Activated CD8-positive, alpha-beta T cell treated with anti-CD3 and anti-CD28 coated beads for 36 hours (primary cell): ENCODE data around the gene GPBP1. TPM values are rescaled to one million over a fixed set of nuclear protein-coding genes. Genes with fewer than 3 reads are reported as not detected.

Source experiments
- ATAC-seq: fragments of 200-7000 bp; cut with Tn5 transposase; one replicate; pipeline ENCODE4 v1.10.0; 2021; ENCODE audit warnings: mild to moderate bottlenecking, moderate library complexity
- CTCF ChIA-PET: fragments of 350-600 bp; sonication (Branson Sonifier 250); formaldehyde crosslinking; loops from one replicate; lab custom pipeline; 2021; ENCODE audit warnings: antibody characterized with exemption; lab: Charles Lee
- POLR2A ChIA-PET: fragments of 350-600 bp; sonication (Branson Sonifier 250); formaldehyde crosslinking; loops from one replicate; lab custom pipeline; 2021; ENCODE audit warnings: antibody characterized with exemption; lab: Charles Lee
- DNase-seq: peaks from one replicate; pipeline ENCODE4 v3.0.0-alpha.2; 2020
- H3K27ac Mint-ChIP-seq: one replicate; pipeline ENCODE4 v1.8.0; 2021; ENCODE audit warnings: mild to moderate bottlenecking, mixed read lengths
- H3K27me3 Mint-ChIP-seq: one replicate; pipeline ENCODE4 v1.8.0; 2021; ENCODE audit warnings: mixed read lengths
- H3K36me3 Mint-ChIP-seq: one replicate; pipeline ENCODE4 v1.8.0; 2021; ENCODE audit warnings: low read depth, mixed read lengths
- H3K4me1 Mint-ChIP-seq: one replicate; pipeline ENCODE4 v1.8.0; 2021; ENCODE audit warnings: low read depth, mixed read lengths
- H3K4me3 Mint-ChIP-seq: one replicate; pipeline ENCODE4 v1.8.0; 2021; ENCODE audit warnings: mild to moderate bottlenecking, moderate library complexity, mixed read lengths
- H3K9me3 Mint-ChIP-seq: one replicate; pipeline ENCODE4 v1.8.0; 2021; ENCODE audit warnings: mixed read lengths
- CTCF ChIP-seq: fragments of 200-600 bp; IDR thresholded peaks from one replicate; pipeline ENCODE4 v1.8.0; 2022; ENCODE audit warnings: antibody characterized with exemption, mild to moderate bottlenecking
- intact Hi-C: fragments of 100-400 bp; cut with micrococcal nuclease; formaldehyde crosslinking; loops from one replicate; pipeline ENCODE4 v1.10.0; 2022
- total RNA-seq, 2 experiments: library from RNA; stranded (reverse); gene quantifications; one replicate each; pipeline ENCODE4 v1.2.3, GENCODE V29; 2021

Gene GPBP1
- total RNA-seq, 2 experiments from 2014 or later: 87.9 to 88.5 TPM

DNA sequence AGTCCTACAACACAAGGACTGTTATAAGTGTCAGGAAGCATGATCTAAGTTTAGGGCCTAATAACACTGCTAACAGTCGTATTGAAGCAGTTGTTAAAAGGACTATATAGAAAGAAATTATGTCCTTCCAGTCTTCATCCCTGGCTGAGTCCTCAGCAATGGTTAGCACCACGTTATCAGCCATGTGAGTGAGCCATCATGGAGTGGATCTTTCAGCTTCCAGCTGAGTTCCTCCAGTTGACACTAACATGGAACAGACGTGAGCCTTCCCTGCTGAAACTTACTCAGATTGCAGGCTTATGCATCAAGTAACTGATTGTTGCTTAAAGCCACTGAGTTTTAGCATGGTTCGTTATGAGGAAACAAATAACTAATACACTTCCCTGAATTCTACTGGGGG, 21.5 kb upstream of the GPBP1 start:
- TF ChIP-seq CTCF: no peak
- H3K36me3 Mint-ChIP-seq: peaks cover 3% of the 10 kb centered on the region
- DNase-seq (no peak), ATAC-seq (no peak)
- peaks cover 4% of the 10 kb centered on the region for H3K9me3 Mint-ChIP-seq
- no peaks in the 10 kb centered on the region for H3K4me1 Mint-ChIP-seq
- no peak overlapping the region for H3K4me3 Mint-ChIP-seq
- POLR2A ChIA-PET: no interaction called here
- peaks cover 5% of the 10 kb centered on the region for H3K27me3 Mint-ChIP-seq
- CTCF ChIA-PET: no interaction called here
- intact Hi-C loops: no loop called here
- no peak overlapping the region for H3K27ac Mint-ChIP-seq

GRCh38 chr5:57155033-57155432, 18.8 kb upstream of the GPBP1 start:
- TF ChIP-seq CTCF: no peak
- Mint-ChIP-seq H3K4me1 (no peaks in the 10 kb centered on the region), H3K27me3 (no peaks in the 10 kb centered on the region), H3K4me3 (no peak overlapping the region), H3K9me3 (peaks cover 13% of the 10 kb centered on the region), H3K27ac (no peak overlapping the region), H3K36me3 (peaks cover 6% of the 10 kb centered on the region)
- CTCF ChIA-PET: interaction anchor here (1.3 kb wide), 1 partner anchor 17 kb away, joined by 6 read pairs; no protein-coding TSS in a partner anchor
- ATAC-seq: no peak
- DNase-seq: no peak
- intact Hi-C loops: no loop called here
- POLR2A ChIA-PET: no interaction called here

- Mint-ChIP-seq H3K4me1 (no peaks in the 10 kb centered on the region), H3K36me3 (peaks cover 6% of the 10 kb centered on the region), H3K9me3 (peaks cover 13% of the 10 kb centered on the region), H3K27ac (no peak overlapping the region), H3K4me3 (no peak overlapping the region), H3K27me3 (no peaks in the 10 kb centered on the region)
- no peak for TF ChIP-seq CTCF
- intact Hi-C loops: no loop called here
- ChIA-PET CTCF (no interaction called here), POLR2A (no interaction called here)
- no peak for ATAC-seq
- no peak for DNase-seq
These were observed 16.7 kb upstream of the GPBP1 start for GRCh38 chr5:57157131-57157530.

DNA sequence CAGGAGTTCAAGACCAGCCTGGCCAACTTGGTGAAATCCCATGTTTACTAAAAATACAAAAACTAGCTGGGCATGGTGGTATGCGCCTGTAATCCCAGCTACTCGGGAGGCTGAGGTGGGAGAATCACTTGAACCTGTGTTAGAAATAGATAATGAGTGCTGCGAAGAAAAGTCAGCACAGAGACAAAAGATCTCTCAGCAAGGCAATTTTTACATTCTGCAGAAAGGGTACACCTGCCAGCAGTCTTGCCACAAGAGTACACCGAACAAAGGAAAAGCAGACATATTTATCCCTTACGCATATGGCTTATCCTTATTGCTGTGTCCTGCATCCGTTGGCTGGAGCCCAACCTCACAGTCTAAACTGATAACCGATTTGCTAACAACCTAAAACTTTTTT, 16.2 kb upstream of the GPBP1 start:
- Mint-ChIP-seq H3K9me3 (peaks cover 13% of the 10 kb centered on the region), H3K27me3 (no peaks in the 10 kb centered on the region), H3K27ac (no peak overlapping the region), H3K4me1 (no peaks in the 10 kb centered on the region), H3K4me3 (no peak overlapping the region), H3K36me3 (peaks cover 6% of the 10 kb centered on the region)
- no peak for DNase-seq
- TF ChIP-seq CTCF: no peak
- POLR2A ChIA-PET: no interaction called here
- no peak for ATAC-seq
- CTCF ChIA-PET: interaction anchor here (0.6 to 1.3 kb wide), 2 partner anchors 19 to 28 kb away, joined by 3 read pairs; no protein-coding TSS in a partner anchor
- intact Hi-C loops: no loop called here

- ChIA-PET CTCF (interaction anchor here (0.5 to 1.1 kb wide), 2 partner anchors 14 to 28 kb away, joined by 3 read pairs; no protein-coding TSS in a partner anchor), POLR2A (no interaction called here)
- no peaks in the 10 kb centered on the region for H3K36me3 Mint-ChIP-seq
- no peak for ATAC-seq
- DNase-seq: no peak
- TF ChIP-seq CTCF: no peak
- no peak overlapping the region for H3K27ac Mint-ChIP-seq
- H3K4me3 Mint-ChIP-seq: no peak overlapping the region
- intact Hi-C loops: no loop called here
- H3K9me3 Mint-ChIP-seq: peaks cover 1% of the 10 kb centered on the region
- peaks cover 5% of the 10 kb centered on the region for H3K4me1 Mint-ChIP-seq
- no peaks in the 10 kb centered on the region for H3K27me3 Mint-ChIP-seq
These were observed 10.3 kb upstream of the GPBP1 start for GRCh38 chr5:57163553-57164006.
